H1 (cell line): Measurements from ENCODE around the gene ZNF81.
"Not testable (repeated sequence)": the region's sequence is repeated elsewhere in the genome, so short reads cannot be mapped to it uniquely, and the experiment has no call there.

Experiments
- EZH2 ChIP-seq: fragments of 200-600 bp; sonication (generic); IDR thresholded peaks from 2 replicates; pipeline ENCODE4 v1.7.1; 2012; ENCODE audit warnings: low read depth, mild to moderate bottlenecking, moderate library complexity, low read length, inconsistent platforms; ENCODE audit not compliant: severe bottlenecking
- HDAC2 ChIP-seq, 2 experiments: fragments of 300-600 bp in 1 of 2; sonication (generic) in 1 of 2; IDR thresholded peaks; 2 replicates each; pipeline ENCODE4 v1.6.1; 2011 to 2012; ENCODE audit warnings: low read depth in 2 of 2, low read length in 2 of 2, mild to moderate bottlenecking in 2 of 2, moderate library complexity in 2 of 2, borderline replicate concordance in 1 of 2, inconsistent platforms in 1 of 2
- POLR2A ChIP-seq, 2 experiments: IDR thresholded peaks; 1 replicate in 1 of 2; 2 replicates in 1 of 2; pipeline ENCODE4 v1.6.1; 2011; ENCODE audit warnings: low read depth in 2 of 2, low read length in 2 of 2, mild to moderate bottlenecking in 2 of 2; ENCODE audit errors: control extremely low read depth in 1 of 2
- POLR2AphosphoS5 ChIP-seq: IDR thresholded peaks from 2 replicates; pipeline ENCODE4 v1.6.1; 2011; ENCODE audit warnings: low read depth, low read length
- RAD21 ChIP-seq, 2 experiments: IDR thresholded peaks in 1 of 2; conservative IDR thresholded peaks in 1 of 2; 2 replicates each; pipeline ENCODE4 v1.6.1; 2011; ENCODE audit warnings: low read depth in 2 of 2, low read length in 2 of 2, improper control_type of control experiment in 1 of 2, inconsistent platforms in 1 of 2, mild to moderate bottlenecking in 1 of 2, moderate library complexity in 1 of 2
- SIN3A ChIP-seq, 2 experiments: IDR thresholded peaks in 1 of 2; conservative IDR thresholded peaks in 1 of 2; 2 replicates each; pipeline ENCODE4 v1.6.1; 2011 to 2012; ENCODE audit warnings: low read length in 2 of 2, improper control_type of control experiment in 1 of 2, low read depth in 1 of 2, mild to moderate bottlenecking in 1 of 2
- USF2 ChIP-seq: IDR thresholded peaks from 2 replicates; pipeline ENCODE4 v1.6.1; 2011; ENCODE audit warnings: low read length, improper control_type of control experiment
- TF ChIP-seq, protein P1 (sequence below), 3 experiments: IDR thresholded peaks; 1 replicate in 2 of 3; 2 replicates in 1 of 3; pipeline versions ENCODE4 v1.5.1 to v1.6.1; 2011; ENCODE audit warnings: low read length in 3 of 3, mild to moderate bottlenecking in 3 of 3, inconsistent platforms in 2 of 3, low read depth in 1 of 3, moderate library complexity in 1 of 3; ENCODE audit not compliant: insufficient read depth in 1 of 3; ENCODE audit errors: control extremely low read depth in 1 of 3

- not testable (repeated sequence) for TF ChIP-seq RAD21 (IDR thresholded peaks at IDR 0.05 in 1 of 2, conservative IDR thresholded peaks at IDR 0.05 in 1 of 2; ENCODE audit: low read depth in 2 of 2, low read length in 2 of 2); POLR2AphosphoS5; EZH2; SIN3A (conservative IDR thresholded peaks at IDR 0.05 in 1 of 2, IDR thresholded peaks at IDR 0.05 in 1 of 2; ENCODE audit: low read depth in 1 of 2, low read length in 2 of 2); POLR2A (IDR thresholded peaks at IDR 0.05; ENCODE audit: control extremely low read depth in 1 of 2, low read depth in 2 of 2, low read length in 2 of 2); HDAC2 (IDR thresholded peaks at IDR 0.05; ENCODE audit: borderline replicate concordance in 1 of 2, low read depth in 2 of 2, low read length in 2 of 2); USF2
- TF ChIP-seq, protein P1, sequence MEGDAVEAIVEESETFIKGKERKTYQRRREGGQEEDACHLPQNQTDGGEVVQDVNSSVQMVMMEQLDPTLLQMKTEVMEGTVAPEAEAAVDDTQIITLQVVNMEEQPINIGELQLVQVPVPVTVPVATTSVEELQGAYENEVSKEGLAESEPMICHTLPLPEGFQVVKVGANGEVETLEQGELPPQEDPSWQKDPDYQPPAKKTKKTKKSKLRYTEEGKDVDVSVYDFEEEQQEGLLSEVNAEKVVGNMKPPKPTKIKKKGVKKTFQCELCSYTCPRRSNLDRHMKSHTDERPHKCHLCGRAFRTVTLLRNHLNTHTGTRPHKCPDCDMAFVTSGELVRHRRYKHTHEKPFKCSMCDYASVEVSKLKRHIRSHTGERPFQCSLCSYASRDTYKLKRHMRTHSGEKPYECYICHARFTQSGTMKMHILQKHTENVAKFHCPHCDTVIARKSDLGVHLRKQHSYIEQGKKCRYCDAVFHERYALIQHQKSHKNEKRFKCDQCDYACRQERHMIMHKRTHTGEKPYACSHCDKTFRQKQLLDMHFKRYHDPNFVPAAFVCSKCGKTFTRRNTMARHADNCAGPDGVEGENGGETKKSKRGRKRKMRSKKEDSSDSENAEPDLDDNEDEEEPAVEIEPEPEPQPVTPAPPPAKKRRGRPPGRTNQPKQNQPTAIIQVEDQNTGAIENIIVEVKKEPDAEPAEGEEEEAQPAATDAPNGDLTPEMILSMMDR (IDR thresholded peaks at IDR 0.05; ENCODE audit: control extremely low read depth in 1 of 3, insufficient read depth in 1 of 3, low read depth in 1 of 3, low read length in 3 of 3) = not testable (repeated sequence)
Measured at GRCh38 chrX:47807272-47807538, 29.5 kb upstream of the ZNF81 start.
